Astrocyte of the spinal cord (primary cell): ENCODE results near the gene NEK6.

Experiments
- DNase-seq: peaks from one replicate; pipeline ENCODE4 v3.0.0; 2011; ENCODE audit warnings: low read depth, low spot score
- H3K4me3 ChIP-seq: 2 replicates; pipeline ENCODE4 v1.5.1; 2011; ENCODE audit warnings: low read depth, mild to moderate bottlenecking, low read length, moderate library complexity
- in situ Hi-C: cut with HindIII; loops from 2 replicates; pipeline ENCODE4 v1.10.0; 2017; ENCODE audit warnings: low sequenced_read_pairs
- TF ChIP-seq, protein P1 (sequence below): IDR thresholded peaks from 2 replicates; pipeline ENCODE4 v1.5.1; 2012; ENCODE audit warnings: low read depth, mild to moderate bottlenecking, low read length, inconsistent platforms

Gene NEK6

DNA sequence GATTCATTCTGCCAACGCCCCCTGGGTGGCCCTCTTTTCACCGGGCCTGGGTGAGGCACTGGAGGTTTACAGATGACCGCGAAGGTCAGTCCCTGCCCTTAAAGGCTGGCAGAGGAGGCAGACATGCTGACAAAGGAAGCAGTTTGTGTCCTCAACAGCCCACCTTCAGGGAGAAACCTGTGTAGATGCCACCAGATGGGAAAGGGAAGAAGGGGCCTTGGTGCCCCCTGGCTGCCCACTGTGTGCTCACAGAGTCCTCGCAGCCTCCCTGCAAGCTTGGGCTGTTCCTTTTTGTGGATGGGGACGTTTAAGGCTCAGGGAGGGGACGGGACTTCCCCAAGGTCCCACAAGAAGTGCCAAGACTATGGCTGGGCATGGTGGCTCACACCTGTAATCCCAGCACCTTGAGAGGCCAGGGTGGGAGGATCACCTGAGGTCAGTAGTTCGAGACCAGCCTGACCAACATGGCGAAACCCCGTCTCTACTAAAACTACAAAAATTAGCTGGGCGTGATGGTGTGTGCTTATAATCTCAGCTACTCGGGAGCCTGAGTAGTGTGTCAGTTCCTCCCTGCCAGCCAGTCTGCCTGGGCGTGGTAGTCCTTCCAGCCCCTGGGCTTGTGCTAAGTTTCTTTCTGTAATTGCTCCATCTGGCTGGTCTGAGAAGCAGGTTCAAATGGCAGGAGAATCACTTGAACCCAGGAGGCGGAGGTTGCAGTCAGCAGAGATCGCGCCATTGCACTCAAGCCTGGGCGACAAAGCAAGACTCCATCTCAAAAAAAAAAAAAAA is 36.2 kb downstream of the NEK6 start:
- H3K4me3 ChIP-seq, result no peak overlapping the region
- in situ Hi-C loops, result no loop called here
- TF ChIP-seq, protein P1, sequence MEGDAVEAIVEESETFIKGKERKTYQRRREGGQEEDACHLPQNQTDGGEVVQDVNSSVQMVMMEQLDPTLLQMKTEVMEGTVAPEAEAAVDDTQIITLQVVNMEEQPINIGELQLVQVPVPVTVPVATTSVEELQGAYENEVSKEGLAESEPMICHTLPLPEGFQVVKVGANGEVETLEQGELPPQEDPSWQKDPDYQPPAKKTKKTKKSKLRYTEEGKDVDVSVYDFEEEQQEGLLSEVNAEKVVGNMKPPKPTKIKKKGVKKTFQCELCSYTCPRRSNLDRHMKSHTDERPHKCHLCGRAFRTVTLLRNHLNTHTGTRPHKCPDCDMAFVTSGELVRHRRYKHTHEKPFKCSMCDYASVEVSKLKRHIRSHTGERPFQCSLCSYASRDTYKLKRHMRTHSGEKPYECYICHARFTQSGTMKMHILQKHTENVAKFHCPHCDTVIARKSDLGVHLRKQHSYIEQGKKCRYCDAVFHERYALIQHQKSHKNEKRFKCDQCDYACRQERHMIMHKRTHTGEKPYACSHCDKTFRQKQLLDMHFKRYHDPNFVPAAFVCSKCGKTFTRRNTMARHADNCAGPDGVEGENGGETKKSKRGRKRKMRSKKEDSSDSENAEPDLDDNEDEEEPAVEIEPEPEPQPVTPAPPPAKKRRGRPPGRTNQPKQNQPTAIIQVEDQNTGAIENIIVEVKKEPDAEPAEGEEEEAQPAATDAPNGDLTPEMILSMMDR, result peak; percentile 15
- no peak for DNase-seq

DNA sequence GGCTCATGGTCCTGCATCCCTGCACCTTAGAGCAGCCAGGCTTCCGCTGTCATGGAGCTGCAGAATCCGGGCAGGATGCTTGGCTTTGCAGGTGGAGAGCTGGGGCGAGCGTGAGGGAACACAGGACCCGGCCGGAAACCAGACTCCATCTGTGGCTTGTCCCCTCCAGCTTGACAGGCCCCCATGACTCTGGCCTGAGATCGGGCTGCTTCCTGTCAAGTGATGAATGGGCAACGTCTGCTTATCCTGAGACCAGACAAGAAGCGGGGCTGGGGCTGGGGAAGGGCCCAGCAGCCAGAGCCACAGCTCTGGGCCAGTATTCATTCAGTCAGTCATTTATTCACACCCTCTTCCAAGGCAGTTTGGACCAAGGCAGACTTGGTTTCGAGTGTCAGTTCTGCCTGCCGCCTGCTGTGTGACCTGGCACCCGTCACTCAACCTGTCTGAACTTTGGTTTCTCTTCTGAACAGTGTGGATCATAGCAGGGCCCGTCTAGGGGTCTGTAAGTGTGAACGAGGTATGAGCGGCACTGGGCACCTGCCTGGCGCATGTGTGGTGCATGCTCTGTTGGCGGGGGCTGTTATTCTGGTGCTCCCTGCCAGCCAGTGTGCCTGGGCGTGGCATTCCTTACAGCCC is 37.5 kb downstream of the NEK6 start:
- in situ Hi-C loops, result no loop called here
- TF ChIP-seq, protein P1, result no peak
- no peak for DNase-seq
- no peak overlapping the region for H3K4me3 ChIP-seq

DNA sequence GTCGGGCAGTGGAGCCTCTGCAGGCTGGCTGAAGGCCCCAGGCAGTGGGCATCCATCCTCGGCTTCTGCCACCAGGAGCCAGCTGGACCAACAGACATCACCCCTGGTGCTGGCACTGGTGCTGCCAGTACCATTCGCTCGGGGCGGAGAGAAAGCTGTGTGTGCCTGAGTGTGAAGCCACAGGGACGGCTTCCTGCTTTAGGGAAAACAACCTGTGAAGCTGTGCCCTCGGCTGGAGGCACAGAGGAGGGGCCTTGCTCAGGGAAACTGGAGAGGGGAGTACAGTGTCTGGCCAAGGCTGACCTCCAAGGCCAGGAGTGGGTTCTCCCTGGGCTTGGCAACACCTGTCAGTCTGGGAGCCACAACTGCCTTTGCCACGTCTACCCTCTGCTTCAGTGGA is 38.3 kb downstream of the NEK6 start:
- no peak overlapping the region for H3K4me3 ChIP-seq
- no peak for DNase-seq
- TF ChIP-seq, protein P1, result no peak
- in situ Hi-C loops, result no loop called here

DNA sequence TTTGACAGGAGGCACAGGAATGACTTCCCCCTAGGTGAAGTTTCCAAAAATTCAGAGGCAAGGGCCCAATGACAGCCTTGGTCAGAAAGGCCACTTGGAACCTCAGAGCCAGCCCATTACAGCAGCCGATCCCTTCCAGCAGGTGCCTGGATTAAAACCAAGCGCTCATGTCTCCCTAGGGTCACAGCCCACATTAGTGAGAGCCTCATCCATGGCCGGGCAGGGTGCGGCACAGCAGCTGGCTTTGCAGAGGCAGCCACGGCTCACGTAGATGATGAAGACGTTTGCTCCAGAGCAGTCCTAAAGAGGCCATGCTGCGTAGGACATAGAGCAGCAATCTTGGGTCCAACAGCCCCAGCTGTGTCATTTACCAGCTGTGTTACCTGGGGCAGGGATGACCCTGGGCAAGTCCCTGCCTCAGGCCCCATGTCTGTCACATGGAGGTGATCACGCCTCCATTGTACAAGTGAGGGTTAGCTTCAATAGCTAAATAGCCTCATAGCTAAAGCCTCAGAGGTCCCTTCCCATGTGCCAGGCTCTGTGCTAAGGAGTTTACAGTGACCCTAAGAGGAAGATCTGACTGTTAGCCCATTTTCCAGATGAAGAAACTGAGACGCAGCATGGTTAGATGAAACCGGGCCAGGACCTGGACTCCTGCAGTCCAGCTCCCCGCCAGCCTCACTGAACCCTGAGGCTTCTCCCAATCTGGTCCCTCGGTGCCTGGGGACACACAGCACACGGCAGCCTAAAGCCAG is 39.2 kb downstream of the NEK6 start:
- in situ Hi-C loops, result no loop called here
- TF ChIP-seq, protein P1, result no peak
- no peak overlapping the region for H3K4me3 ChIP-seq
- no peak for DNase-seq

DNA sequence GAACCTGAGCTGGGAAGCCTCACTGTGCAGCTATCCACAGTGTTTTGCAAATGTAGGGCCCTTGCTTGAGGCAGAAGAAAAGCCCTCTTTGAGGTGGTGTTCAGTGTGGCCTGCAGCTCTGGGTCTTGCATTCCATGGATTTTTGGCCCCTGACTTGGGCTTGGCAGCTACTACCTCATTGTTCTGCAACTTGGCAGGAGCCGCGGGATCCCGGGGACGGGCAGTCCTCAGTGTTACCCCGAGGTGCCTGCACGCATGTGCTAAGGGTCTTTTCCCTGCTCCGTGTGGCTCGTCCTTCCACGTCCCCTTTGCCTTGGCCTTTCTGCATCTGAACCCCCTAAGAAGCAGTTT is 39.8 kb downstream of the NEK6 start:
- TF ChIP-seq, protein P1, result no peak
- in situ Hi-C loops, result no loop called here

DNA sequence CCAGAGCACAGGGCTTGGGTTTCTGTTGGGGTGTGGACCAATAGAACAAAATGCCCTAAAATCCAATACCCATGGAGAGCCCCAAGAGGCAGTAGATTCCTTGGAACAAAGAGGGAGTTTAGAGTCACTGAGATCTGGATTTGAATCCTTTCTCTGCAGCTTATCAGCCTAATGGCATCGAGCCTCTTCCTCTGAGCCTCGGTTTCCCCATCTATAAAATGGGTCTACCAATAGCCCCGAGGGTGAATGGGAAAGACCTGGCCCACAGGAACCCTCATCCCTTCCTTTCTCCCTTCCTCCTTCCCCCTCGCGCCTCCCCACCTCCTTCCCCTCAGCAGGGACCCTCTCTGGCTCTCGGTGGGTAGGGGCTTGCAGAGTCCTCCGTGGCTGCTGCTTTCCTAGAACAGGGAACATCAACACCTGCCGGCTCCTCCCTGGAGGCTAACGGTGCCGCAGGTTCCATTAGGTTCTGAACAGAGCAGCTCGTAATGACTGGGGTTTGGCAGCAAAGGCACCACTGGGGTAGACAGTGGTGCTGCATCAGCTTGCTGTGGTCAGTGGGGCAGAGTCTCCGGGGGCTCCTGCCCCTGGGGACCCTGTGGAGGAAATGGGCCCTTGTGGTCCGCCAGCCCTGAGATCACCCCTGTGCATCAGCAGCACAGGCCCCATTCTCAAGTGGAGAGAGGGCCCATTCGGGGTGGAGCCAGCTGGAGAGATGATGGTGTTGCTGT is 40.3 kb downstream of the NEK6 start:
- TF ChIP-seq, protein P1, result no peak
- in situ Hi-C loops, result no loop called here
- no peak for DNase-seq
- H3K4me3 ChIP-seq, result no peak overlapping the region

More for the DNA sequence above, 39.8 kb downstream of the NEK6 start:
- no peak overlapping the region for H3K4me3 ChIP-seq
- DNase-seq, result peak; percentile 95
